Activated gamma-delta T cell (primary cell): ENCODE measurements around the gene FARS2.
"Not testable (repeated sequence)": the region's sequence is repeated elsewhere in the genome, so short reads cannot be mapped to it uniquely, and the experiment has no call there.

Experiments
- DNase-seq: peaks from one replicate; lab custom pipeline; 2025; lab: John Stamatoyannopoulos, UW

The FARS2 gene

DNA sequence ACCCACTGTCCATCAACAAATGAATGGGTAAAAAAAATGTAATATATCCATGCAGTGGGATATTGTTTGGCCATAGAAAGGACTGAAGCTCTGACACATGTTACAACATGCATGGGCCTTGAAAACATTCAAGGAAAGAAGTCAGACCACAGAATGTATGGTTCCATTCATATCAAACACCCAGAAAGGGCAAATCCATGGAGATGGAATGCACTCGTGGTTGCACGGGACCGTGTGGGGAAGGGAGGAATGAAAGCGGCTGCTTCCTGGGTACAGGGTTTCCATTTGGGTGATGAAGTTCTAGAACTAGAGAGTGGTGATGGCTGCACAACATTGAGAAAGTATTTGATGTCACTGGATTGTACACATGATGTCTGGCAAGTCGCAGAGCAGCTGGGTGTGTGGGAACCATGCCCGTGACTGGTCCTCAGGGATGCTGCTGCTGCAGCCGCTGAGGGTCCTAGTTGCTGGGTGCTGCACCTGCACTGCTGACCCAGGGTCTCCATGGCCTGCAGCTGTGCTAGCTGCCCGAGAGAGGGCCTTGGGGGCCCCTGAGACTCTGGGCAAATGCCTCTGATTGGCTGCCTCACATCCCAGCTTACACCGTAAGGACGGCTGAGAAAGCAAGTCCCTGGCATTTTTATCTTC, 525.1 kb downstream of the FARS2 start:
- DNase-seq, result no peak

DNA sequence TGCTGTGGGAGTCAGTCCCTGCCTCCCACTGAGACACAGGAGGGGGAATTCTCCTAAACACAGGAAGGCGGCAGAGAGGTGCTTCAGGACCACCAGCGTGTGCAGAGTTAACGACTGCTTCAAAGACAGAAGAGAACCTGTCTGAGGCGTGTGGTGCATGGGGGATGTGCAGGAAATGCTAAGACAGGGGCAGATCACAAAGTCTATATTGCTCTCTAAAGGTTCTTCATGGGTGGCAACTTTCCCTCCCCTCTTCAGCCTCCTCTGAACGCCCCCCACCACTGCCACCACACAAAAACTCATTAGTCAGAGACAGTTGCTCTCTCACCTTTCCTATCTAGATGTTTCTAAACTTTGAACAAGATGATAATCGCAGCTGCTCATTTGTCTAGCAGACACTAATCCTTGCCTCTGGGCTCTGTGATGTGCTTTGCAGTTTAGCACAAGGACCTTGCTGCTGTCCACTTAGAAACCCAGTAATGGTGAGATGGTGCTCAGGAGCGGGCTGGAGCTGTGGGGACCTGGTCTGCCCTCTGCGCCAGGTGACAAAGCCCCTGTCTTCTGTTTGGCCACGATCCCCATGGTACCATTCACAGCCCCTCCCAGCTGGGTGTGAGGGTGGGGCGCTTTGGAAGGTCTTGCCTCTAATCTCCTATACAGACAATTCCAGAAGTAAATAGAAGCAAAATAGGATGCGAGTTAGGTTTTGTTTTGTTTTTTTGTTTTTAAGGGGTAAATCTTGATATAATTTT, 525.8 kb downstream of the FARS2 start:
- DNase-seq, result no peak

DNA sequence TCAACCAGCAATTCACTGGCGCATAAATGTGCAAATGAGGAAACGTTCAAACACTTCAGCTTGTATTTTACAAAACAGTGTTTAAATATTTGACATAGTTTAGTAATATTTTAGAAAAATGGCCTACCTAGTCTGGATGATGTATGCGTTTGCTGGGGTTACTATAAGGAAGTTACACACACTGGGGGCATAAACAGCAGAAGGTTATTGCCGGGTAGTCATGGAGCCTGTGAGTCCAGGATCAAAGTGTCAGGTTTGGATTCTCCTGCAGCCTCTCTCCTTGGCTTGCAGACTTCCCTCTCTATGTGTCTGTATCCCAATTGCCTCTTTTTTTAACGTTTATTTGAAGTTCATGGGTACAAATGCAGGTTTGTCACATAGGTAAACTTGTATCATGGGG, 528.1 kb downstream of the FARS2 start:
- not testable (repeated sequence) for DNase-seq

DNA sequence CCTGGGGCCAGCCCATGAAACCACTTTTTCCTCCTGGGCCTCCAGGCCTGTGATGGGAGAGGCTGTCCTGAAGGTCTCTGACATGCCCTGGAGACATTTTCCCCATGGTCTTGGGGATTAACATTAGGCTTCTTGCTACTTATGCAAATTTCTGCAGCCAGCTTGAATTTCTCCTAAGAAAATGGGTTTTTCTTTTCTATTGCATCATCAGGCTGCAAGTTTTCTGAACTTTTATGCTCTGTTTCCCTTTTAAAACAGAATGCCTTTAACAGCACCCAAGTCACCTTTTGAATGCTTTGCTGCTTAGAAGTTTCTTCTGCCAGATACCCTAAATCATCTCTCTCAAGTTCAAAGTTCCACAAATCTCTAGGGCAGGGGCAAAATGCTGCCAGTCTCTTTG, 535.2 kb downstream of the FARS2 start:
- not testable (repeated sequence) for DNase-seq

DNA sequence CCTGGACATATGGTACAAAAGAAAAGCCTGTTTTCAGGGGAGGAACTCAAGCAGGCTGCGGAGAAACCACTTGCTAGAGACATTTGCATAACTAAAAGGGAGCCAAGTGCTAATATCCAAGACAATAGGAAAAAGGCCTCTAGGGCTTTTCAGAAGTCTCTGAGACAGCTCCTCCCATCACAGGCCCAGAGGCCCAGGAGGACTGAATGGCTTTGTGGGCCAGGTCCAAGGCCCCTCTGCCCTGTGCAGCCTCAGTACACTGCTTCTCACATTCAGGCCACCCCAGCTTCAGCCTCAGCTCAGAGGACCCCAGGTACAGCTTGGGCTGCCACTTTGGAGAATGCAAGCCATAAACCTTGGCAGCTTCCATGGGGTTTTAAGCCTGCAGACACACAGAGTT, 545.1 kb downstream of the FARS2 start:
- not testable (repeated sequence) for DNase-seq

DNA sequence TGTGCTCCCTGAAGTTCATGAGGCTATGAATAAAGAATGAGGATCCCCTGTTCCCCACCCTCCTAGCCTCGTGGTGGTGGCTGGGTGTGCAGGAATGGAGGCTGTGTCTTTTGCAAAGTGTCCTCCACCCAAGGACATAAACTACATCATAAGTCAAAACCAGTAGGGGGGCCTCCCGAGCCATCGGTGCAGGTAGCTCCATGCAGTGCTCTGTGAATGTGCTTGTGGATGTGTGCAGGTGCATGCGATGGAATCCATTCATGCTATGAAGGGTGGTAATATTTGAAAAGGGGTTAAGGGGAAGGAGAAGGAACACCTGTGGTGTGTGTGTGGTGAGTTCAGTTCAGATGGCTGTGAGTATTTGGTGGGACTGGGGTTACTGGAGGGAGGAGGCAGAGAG, 548.1 kb downstream of the FARS2 start:
- DNase-seq, result no peak

DNA sequence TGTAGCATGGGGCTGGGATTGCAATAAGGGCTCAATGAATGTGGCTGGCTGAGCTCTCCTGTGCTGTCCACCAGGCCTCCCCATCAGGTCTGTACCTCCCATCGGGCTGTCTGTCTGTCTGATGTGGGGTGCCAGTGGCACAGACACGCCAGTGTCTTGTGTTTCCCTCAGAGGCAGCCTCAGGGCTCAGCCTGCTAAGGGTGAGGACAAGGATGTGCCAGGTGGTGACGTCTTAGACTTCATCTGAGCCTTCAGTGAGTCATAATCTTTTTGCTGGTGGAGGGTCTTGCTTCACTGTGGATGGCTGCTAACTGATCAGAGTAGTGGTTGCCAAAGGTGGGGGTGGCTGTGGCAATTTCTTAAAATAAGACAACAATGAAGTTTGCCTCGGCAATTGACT, 550.7 kb downstream of the FARS2 start:
- DNase-seq, result no peak

DNA sequence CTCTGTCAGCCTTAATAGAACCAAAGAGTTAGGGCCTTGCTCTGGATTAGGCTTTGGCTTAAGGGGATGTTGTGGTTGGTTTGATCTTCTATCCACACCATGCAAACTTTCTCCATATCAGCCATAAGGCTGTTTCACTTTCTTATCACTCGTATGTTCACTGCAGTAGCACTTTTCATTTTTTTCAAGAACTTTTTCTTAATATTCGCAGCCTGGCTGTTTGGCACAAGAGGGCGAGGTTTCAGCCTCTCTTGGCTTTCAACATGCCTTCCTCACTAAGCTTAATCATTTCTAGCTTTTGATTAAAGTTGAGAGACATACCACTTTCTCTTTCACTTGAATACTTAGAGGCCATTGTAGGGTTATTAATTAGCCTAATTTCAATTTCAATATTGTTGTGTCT, 552.3 kb downstream of the FARS2 start:
- DNase-seq, result no peak

DNA sequence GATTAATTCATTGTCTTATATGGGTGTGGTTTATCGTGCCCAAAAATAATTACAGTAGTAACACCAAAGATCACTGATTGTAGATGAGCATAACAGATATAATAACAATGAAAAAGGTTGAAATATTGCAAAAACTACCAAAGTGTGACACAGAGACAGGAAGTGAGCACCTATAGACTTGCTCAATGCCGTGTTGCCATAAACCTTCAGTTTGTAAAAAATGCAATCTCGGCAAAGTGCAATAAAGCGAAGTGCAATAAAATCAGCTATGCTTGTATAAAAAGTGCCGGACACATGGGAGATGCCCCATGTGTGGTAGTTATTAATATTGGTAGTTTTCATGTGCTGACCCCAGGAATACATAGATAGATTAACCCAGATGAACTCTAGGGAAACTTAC, 552.8 kb downstream of the FARS2 start:
- DNase-seq, result no peak

DNA sequence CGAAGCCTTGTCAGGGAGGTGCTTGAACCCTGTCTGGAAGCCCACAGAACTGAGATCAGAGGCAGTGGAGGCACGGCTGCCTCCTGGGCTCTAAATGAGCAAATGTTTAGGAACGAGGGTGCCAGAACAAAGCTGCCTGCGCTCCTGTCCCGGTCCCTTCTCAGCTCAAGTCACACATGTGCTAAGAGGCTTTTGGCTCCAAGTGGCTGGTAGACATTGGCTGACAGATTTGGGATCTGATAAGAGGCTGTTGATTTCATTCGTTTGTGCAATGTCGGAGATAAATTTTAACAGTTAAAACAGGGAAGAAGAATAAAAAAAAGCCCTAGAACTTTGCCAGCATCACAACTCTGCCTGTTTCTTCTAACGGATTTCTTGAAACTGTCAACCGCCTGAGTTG, 553.6 kb downstream of the FARS2 start:
- no peak for DNase-seq

DNA sequence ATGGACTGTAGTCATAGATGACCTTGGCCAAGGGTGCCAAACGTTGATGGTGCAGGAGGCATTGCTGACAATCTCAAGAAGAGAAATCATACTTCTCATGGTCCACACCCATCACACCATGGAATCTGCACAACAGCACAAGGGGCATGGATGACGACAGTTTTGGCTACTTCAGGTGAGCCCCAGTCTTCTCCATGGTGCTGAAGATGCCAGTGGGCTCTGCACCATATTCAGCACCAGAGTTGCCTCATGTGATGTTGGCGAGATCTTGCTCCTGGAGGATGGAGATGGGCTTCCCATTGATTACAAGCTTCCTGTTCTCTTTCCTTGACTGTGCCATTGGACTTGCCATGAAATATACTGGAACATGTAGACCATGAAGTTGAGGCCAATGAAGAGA, 556.6 kb downstream of the FARS2 start:
- no peak for DNase-seq

DNA sequence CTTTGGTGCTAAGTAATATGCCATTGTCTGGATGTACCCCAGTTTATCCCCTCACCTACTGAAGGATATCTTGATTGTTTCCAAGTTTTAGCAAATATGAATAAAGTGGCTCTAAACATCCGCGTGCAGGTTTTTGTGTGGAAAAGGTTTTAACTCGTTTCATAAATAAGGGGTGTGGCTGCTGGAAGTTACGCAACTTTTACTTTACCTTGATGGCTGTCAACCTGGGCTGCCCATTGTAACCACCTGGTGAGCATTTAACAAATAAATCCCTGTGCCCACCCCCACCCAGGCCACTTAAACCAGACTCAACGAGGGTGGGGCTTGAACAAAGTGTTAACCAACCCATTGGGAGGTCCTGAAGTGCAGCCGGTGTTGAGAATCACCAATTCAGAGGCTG, 557.6 kb downstream of the FARS2 start:
- DNase-seq, result no peak
